MM.1S (cell line): Measurements from ENCODE around the gene WDR54.

Experiments used
- EZH2phosphoT487 ChIP-seq: fragments of 300-600 bp; sonication (generic); IDR thresholded peaks from 2 replicates; pipeline ENCODE4 v1.6.1; 2018; ENCODE audit warnings: antibody characterized with exemption, low read length
- TF ChIP-seq, protein P1 (sequence below): fragments of 300-600 bp; sonication (generic); IDR thresholded peaks from 2 replicates; pipeline ENCODE4 v1.5.1; 2016; ENCODE audit warnings: antibody characterized with exemption, low read length, mixed read lengths

- TF ChIP-seq, protein P1, sequence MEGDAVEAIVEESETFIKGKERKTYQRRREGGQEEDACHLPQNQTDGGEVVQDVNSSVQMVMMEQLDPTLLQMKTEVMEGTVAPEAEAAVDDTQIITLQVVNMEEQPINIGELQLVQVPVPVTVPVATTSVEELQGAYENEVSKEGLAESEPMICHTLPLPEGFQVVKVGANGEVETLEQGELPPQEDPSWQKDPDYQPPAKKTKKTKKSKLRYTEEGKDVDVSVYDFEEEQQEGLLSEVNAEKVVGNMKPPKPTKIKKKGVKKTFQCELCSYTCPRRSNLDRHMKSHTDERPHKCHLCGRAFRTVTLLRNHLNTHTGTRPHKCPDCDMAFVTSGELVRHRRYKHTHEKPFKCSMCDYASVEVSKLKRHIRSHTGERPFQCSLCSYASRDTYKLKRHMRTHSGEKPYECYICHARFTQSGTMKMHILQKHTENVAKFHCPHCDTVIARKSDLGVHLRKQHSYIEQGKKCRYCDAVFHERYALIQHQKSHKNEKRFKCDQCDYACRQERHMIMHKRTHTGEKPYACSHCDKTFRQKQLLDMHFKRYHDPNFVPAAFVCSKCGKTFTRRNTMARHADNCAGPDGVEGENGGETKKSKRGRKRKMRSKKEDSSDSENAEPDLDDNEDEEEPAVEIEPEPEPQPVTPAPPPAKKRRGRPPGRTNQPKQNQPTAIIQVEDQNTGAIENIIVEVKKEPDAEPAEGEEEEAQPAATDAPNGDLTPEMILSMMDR = no peak
- no peak for TF ChIP-seq EZH2phosphoT487
Measured at GRCh38 chr2:74474481-74474880, 53.0 kb downstream of the WDR54 start.
